ENCODE measurements around the gene JPT2.

- TF ChIP-seq CTCF (conservative IDR thresholded peaks at IDR 0.05) (no peak), EZH2 (IDR thresholded peaks at IDR 0.05; ENCODE audit: low read depth) (no peak)
Measured at GRCh38 chr16:1689853-1690252, 11.8 kb downstream of the JPT2 start.
